ENCODE results near the gene BTLA. TPM values are rescaled to one million over a fixed set of nuclear protein-coding genes. Genes with fewer than 3 reads are reported as not detected.
"Not testable (repeated sequence)": the region's sequence is repeated elsewhere in the genome, so short reads cannot be mapped to it uniquely, and the experiment has no call there.

BTLA gene
- 0.25 TPM for total RNA-seq

GRCh38 chr3:112498914-112499711, at the start of gene BTLA:
TSS of gene BTLA (minus strand) at chr3:112499472. CDS start at chr3:112499358, 114 bp downstream.
- DNase-seq (ENCODE audit: low spot score): no peak
- ATAC-seq: no peak

GRCh38 chr3:112546216-112546759, 47.0 kb upstream of the BTLA start:
- no peak for ATAC-seq

GRCh38 chr3:112539825-112540650, 40.8 kb upstream of the BTLA start:
- ATAC-seq: no peak
- no peak for DNase-seq (ENCODE audit: low spot score)

More at GRCh38 chr3:112546216-112546759, 47.0 kb upstream of the BTLA start:
- no peak for DNase-seq (ENCODE audit: low spot score)

- DNase-seq (ENCODE audit: low spot score) (no peak), ATAC-seq (no peak)
Measured at GRCh38 chr3:112531358-112531781, 32.1 kb upstream of the BTLA start.

- ATAC-seq: no peak
- no peak for DNase-seq (ENCODE audit: low spot score)
Measured at GRCh38 chr3:112530573-112530972, 31.3 kb upstream of the BTLA start.

- DNase-seq (ENCODE audit: low spot score); ATAC-seq: not testable (repeated sequence)
Measured at GRCh38 chr3:112524127-112524526, 24.9 kb upstream of the BTLA start.

GRCh38 chr3:112519424-112520001, 20.2 kb upstream of the BTLA start:
- ATAC-seq: peak; percentile 83
- no peak for DNase-seq (ENCODE audit: low spot score)

- not testable (repeated sequence) for DNase-seq (ENCODE audit: low spot score); ATAC-seq
Measured at GRCh38 chr3:112518970-112519369, 19.7 kb upstream of the BTLA start.

- ATAC-seq (no peak), DNase-seq (ENCODE audit: low spot score) (no peak)
Measured at GRCh38 chr3:112514527-112515128, 15.4 kb upstream of the BTLA start.

GRCh38 chr3:112512320-112512719, 13.0 kb upstream of the BTLA start:
- ATAC-seq: no peak
- no peak for DNase-seq (ENCODE audit: low spot score)

- no peak for ATAC-seq
- no peak for DNase-seq (ENCODE audit: low spot score)
Measured at GRCh38 chr3:112508860-112509259, 9.6 kb upstream of the BTLA start.

GRCh38 chr3:112508261-112508660, 9.0 kb upstream of the BTLA start:
- DNase-seq (ENCODE audit: low spot score) (no peak), ATAC-seq (no peak)

- no peak for DNase-seq (ENCODE audit: low spot score)
- no peak for ATAC-seq
Measured at GRCh38 chr3:112505907-112506306, 6.6 kb upstream of the BTLA start.

GRCh38 chr3:112504123-112504522, 4.9 kb upstream of the BTLA start:
- no peak for ATAC-seq
- DNase-seq (ENCODE audit: low spot score): no peak

- no peak for DNase-seq (ENCODE audit: low spot score)
- no peak for ATAC-seq
Measured at GRCh38 chr3:112503304-112503972, 4.2 kb upstream of the BTLA start.

GRCh38 chr3:112500621-112501020, 1.3 kb upstream of the BTLA start:
- DNase-seq (ENCODE audit: low spot score): no peak
- no peak for ATAC-seq

GRCh38 chr3:112497897-112498548, 1.2 kb downstream of the BTLA start:
- ATAC-seq (no peak), DNase-seq (ENCODE audit: low spot score) (no peak)

- ATAC-seq (no peak), DNase-seq (ENCODE audit: low spot score) (no peak)
Measured at GRCh38 chr3:112496366-112497067, 2.8 kb downstream of the BTLA start.

GRCh38 chr3:112494448-112494767, 4.9 kb downstream of the BTLA start:
- DNase-seq (ENCODE audit: low spot score): not testable (repeated sequence)

More at GRCh38 chr3:112494448-112494767, 4.9 kb downstream of the BTLA start:
- ATAC-seq: not testable (repeated sequence)

All from left lobe of liver (tissue), 2 donors.